HUES48 (cell line): ENCODE measurements around the gene AIF1L.

Source experiments
- H3K27ac ChIP-seq: one replicate; pipeline ENCODE4 v1.7.0; 2013; ENCODE audit warnings: low read depth, low read length, inconsistent platforms
- H3K27me3 ChIP-seq: 2 replicates; pipeline ENCODE4 v1.6.1; 2013; ENCODE audit warnings: mild to moderate bottlenecking, low read length; ENCODE audit not compliant: control insufficient read depth, insufficient read depth
- H3K36me3 ChIP-seq: 2 replicates; pipeline ENCODE4 v1.6.1; 2013; ENCODE audit warnings: low read length; ENCODE audit not compliant: control insufficient read depth, insufficient read depth
- H3K4me1 ChIP-seq: 2 replicates; pipeline ENCODE4 v1.6.1; 2013; ENCODE audit warnings: mild to moderate bottlenecking, low read length; ENCODE audit not compliant: control insufficient read depth, insufficient read depth
- H3K4me3 ChIP-seq: 2 replicates; pipeline ENCODE4 v1.5.1; 2013; ENCODE audit warnings: mild to moderate bottlenecking, low read depth, low read length
- H3K9ac ChIP-seq: 2 replicates; pipeline ENCODE4 v1.6.1; 2013; ENCODE audit warnings: mild to moderate bottlenecking, low read depth, low read length, moderate library complexity
- H3K9me3 ChIP-seq: 2 replicates; pipeline ENCODE4 v1.6.1; 2013; ENCODE audit warnings: low read length; ENCODE audit not compliant: control insufficient read depth, insufficient read depth

AIF1L gene

DNA sequence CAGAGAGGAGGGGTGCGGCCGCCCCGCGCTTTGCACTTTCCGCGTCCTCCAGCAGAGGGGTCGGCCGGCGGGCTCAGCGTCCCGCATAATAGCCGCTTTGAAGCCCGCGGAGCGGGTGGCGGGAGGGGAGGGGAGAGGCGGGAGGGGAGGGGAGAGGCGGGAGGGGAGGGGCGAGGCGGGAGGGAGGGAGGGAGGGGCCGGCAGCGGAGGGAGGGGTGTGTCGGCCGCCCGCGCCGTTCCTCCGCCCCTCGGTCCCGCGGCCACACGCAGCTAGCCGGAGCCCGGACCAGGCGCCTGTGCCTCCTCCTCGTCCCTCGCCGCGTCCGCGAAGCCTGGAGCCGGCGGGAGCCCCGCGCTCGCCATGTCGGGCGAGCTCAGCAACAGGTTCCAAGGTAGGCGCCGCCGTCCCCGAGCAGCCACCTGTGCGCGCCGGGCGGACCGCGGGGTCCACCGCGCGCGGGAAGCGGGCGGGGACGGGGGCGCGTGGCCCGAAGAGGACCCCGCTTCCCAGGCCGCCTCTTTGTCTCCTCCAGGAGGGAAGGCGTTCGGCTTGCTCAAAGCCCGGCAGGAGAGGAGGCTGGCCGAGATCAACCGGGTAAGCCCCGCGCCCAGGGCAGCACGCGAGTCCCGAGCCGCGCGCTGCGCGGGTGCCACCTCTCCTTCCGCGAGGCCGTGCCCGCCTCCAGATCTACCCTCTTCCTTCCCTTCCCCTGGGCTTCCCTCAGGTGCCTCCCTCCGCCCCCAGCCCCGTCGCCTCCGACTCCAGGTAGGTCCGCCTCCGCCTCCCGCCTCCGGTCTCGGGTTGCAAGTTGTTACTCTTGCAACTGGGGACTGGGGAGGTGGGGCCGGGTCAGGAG is at the start of gene AIF1L:
TSS of gene AIF1L (plus strand) at position 263 of the 857 bp plus-strand sequence. CDS start at position 362, 99 bp downstream.
- peaks cover 30% of the 10 kb centered on the region for H3K4me1 ChIP-seq
- peak within 1 kb of the TSS; percentile 93 for H3K9ac ChIP-seq
- H3K27ac ChIP-seq, result peak within 1 kb of the TSS; percentile 84
- H3K27me3 ChIP-seq, result 0 out of 2 replicates have a peak, but pooled peaks cover 6% of the 10 kb centered on the region
- H3K9me3 ChIP-seq, result no peaks in the 10 kb centered on the region
- peak within 1 kb of the TSS; percentile 94 for H3K4me3 ChIP-seq
- peaks cover 20% of the 10 kb centered on the region for H3K36me3 ChIP-seq

DNA sequence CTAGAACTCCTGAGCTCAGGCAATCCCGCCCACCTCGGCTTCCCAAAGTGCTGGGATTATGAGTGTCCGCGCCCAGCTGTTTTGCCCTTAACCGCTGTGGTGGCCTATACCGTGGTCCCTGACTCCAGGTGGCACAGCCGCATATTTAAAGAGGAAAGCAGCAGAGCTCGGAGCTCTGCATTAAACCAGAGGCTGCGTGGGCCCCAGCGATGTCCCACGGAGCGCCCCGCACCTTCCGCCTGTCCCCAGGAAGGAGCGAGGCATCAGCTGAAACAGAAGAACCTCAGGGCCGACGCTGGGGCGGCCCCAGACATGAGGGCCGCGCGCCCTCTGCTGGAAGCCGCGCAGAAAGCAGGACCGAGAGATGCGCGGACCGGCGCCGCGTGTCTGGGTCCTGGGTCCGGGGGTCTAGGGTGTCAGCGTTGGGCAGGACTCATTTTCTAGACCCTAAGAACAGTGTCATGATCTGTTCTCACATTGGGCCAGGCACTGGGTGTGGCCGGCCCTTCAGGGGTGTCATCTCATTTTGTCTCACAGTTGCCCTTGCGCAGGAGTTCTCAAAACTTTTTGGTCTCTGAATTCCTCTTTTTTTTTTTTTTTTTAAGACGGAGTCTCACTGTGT is 49.6 kb upstream of the AIF1L start:
- Histone ChIP-seq H3K4me1 (no peaks in the 10 kb centered on the region), H3K27ac (no peak overlapping the region), H3K4me3 (no peak overlapping the region; the same call in 1 of the 2 replicates)

DNA sequence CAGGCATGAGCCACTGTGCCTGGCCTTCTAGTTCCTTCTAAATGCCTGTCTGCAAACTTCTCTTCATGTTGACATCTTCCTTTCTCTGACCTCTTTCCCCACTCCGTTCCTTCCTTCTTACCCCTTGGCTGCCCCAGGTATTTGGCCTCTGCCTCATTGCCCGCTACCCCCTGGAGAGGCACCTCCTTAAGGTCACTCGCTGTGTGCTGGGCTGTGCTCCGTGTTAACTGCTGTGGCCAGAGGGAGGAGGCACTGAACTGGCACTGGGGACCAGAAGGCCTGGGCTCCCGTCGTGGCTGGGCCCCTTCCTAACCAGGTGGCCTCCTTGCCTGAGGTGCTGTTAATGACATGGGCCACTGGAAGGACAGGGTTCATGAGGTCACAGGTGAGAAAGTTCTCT is 48.0 kb upstream of the AIF1L start:
- no peaks in the 10 kb centered on the region for H3K4me1 ChIP-seq
- no peak overlapping the region for H3K27ac ChIP-seq
- H3K27me3 ChIP-seq, result no peaks in the 10 kb centered on the region
- H3K4me3 ChIP-seq, result no peak overlapping the region
- H3K36me3 ChIP-seq, result peaks cover 13% of the 10 kb centered on the region; the same call in 1 of the 2 replicates
- no peak overlapping the region for H3K9ac ChIP-seq
- no peaks in the 10 kb centered on the region for H3K9me3 ChIP-seq

More for the DNA sequence above, 49.6 kb upstream of the AIF1L start:
- no peaks in the 10 kb centered on the region for H3K27me3 ChIP-seq
- no peak overlapping the region for H3K9ac ChIP-seq
- peaks cover 25% of the 10 kb centered on the region; the same call in 1 of the 2 replicates for H3K36me3 ChIP-seq
- H3K9me3 ChIP-seq, result no peaks in the 10 kb centered on the region

DNA sequence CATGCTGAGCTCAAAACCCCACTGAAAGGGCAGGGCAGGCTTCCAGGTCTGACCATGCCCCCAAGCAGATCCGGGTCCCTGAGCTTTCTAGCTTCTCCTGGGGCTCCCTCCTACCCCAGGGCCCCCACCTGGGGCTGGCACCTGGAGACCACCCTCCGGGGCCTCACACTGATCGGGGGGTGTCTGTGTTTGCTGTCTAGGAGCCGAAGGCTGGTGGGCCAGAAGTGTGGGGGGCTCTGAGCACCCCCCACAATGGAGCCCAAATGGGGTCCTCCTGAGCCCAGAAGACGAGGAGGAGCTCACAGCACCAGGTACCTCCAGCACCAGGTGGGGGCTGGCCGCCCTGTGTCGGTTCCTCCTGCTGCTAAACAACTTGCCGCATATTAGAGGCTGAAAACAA is 47.5 kb upstream of the AIF1L start:
- Histone ChIP-seq H3K36me3 (peaks cover 13% of the 10 kb centered on the region; the same call in 1 of the 2 replicates), H3K27me3 (no peaks in the 10 kb centered on the region), H3K4me1 (no peaks in the 10 kb centered on the region), H3K9me3 (no peaks in the 10 kb centered on the region), H3K4me3 (no peak overlapping the region), H3K27ac (no peak overlapping the region), H3K9ac (no peak overlapping the region)

DNA sequence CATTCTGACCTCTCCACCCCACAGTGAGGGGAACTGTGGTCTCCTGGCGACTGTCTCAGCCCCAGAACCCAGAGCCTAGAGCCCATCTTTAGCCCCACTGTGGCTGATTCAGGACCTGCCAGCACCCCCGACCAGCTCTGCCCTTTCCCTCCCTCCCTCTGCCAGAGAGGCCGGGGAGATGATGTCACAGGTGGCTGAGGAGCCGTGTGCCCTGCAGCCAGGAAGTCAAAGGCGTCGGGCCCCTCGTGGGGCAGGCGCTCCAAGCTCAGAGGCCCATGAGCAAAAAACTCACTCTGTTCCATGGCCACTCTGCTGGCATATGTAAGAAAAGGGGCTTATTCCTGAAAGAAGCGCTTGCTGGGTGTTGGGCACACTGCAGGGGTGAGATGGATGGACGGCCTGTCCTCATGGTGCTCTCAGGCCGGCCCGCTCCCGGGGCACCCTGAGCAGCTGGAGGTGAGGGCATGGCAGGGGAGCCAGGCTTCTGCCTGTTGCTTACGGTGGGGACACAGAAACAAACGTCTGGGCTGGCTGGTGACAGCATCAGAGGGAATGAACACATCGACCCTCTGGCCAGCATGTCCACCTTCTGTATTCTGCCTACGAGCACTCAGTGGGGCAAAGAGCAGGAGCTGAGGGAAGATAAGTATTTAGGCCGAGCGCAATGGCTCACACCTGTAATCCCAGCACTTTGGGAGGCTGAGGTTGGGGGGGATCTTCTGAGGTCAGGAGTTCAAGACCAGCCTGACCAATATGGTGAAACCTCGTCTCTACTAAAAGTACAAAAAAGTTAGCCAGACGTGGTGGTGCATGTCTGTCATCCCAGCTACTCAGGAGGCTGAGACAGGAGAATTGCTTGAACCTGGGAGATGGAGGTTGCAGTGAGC is 46.3 kb upstream of the AIF1L start:
- H3K27me3 ChIP-seq, result no peaks in the 10 kb centered on the region
- peaks cover 13% of the 10 kb centered on the region; the same call in 1 of the 2 replicates for H3K36me3 ChIP-seq

DNA sequence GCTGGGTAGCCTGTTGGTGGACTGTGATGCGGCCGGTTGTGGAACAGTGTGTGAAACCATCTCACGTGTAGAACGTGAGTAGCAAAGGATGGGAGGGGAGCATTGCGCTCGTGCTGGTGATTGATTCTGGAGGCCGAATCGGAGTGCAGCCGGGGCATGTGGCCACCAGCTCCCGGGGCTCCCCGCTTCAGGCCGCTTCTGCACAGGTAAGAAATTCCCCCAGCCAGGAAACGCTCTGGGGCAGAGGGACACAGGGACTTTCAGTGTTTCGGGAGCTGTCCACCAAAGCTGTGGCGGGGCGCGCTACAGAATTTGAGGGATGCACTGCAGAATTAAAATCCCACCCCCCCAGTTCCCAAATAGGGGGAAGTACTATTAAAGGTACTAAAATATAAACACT is 45.5 kb upstream of the AIF1L start:
- Histone ChIP-seq H3K27me3 (no peaks in the 10 kb centered on the region), H3K9me3 (no peaks in the 10 kb centered on the region), H3K9ac (no peak overlapping the region), H3K4me1 (no peaks in the 10 kb centered on the region), H3K36me3 (peaks cover 13% of the 10 kb centered on the region; the same call in 1 of the 2 replicates), H3K27ac (no peak overlapping the region), H3K4me3 (no peak overlapping the region)

More for the DNA sequence above, 46.3 kb upstream of the AIF1L start:
- Histone ChIP-seq H3K27ac (no peak overlapping the region), H3K4me1 (no peaks in the 10 kb centered on the region), H3K9ac (no peak overlapping the region), H3K4me3 (no peak overlapping the region), H3K9me3 (no peaks in the 10 kb centered on the region)

DNA sequence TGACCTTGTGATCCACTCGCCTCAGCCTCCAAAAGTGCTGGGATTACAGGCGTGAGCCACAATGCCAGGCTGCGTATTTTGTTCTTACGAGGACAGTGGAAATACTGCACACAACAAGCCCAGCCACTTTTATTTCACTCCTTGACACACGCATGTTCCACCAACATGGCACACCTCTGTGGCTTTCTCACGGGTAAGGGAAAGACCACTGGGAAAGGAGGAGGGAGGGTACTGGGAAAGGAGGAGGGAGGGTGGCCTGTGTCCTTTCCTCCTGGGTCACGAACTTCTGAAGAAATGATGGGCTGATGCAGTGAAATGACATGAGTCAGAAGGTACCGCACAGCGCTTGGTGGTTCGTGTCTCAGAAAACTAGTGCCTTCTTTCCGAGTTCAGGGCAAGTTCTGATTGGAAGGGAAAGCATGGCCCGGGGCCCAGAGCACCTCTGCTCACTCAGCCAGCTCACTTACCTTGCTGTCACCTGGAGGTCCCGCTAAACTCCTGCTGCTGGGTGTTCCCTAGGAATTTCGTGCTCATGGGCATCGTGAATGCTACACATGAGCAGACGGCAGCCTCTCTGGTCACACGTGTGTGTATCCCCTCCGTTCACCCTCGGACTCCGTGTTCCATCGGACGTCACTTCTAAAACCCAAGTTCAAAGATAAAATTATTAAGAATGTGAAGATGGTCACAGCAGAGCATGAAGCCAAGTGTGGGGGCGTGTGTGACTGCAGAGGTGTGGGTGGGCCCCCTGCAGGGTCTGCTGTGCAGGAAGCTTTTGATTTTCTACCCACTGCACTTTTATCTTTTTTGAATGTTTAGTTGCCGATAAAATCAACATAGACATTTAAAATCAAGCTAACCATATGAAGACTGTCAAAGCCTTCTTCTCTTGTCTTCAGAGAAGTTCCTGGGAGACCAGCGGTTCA is 44.5 kb upstream of the AIF1L start:
- Histone ChIP-seq H3K4me1 (no peaks in the 10 kb centered on the region), H3K9me3 (no peaks in the 10 kb centered on the region), H3K27me3 (no peaks in the 10 kb centered on the region), H3K9ac (no peak overlapping the region), H3K27ac (no peak overlapping the region), H3K4me3 (no peak overlapping the region), H3K36me3 (peaks cover 13% of the 10 kb centered on the region; the same call in 1 of the 2 replicates)

DNA sequence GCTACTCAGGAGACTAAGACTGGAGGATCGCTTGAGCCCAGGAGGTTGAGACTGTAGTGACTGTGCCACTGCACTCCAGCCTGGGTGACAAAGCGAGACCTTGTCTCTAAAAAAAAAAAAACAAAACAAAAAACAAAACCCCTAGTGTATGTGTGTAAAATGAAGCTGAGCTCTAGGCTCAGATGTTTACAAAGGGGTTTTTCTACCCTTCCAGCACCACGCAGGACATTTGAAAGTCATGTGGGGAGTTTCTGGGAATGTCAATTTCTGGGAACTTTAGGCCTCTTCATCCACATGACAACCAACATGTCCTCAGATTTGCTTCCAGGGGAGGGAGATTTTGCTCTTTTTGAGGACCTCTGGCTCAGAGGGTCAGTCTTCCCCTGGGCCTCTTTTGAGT is 42.4 kb upstream of the AIF1L start:
- Histone ChIP-seq H3K4me3 (no peak overlapping the region), H3K36me3 (peaks cover 14% of the 10 kb centered on the region; the same call in 1 of the 2 replicates), H3K27ac (no peak overlapping the region), H3K4me1 (no peaks in the 10 kb centered on the region), H3K27me3 (no peaks in the 10 kb centered on the region), H3K9me3 (no peaks in the 10 kb centered on the region), H3K9ac (no peak overlapping the region)

DNA sequence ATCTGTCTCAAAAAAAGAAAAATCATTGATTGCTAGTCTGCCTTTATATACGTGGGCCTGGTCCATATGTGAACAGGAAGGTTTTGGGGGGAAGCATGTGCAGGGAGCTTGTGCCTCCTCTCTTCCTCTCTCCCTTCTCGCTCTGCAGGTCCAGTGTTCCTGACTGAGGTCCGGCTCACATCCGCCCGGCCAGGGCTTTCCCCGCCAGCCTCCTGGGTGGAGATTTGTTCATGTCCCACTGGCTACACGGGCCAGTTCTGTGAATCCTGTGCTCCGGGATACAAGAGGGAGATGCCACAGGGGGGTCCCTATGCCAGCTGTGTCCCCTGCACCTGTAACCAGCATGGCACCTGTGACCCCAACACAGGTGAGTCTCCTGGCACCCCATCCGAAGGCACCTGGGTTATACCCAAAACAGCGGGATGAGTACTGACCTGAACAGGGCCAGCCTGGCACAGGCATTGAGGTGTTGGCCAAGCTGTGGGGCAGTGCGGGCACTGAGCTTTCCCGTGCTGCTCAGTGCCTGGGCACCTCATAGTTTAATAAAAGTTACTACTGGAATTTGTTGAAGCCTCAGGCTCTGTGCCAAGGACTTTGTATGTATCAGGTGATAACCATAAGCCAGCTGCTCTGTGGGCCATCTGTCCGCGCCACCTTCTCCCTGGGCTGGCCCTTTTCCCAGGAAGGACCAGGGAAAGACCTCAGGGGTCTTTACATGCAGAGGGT is 39.4 kb upstream of the AIF1L start:
- H3K9ac ChIP-seq, result no peak overlapping the region
- H3K9me3 ChIP-seq, result no peaks in the 10 kb centered on the region
- no peak overlapping the region for H3K27ac ChIP-seq
- peaks cover 6% of the 10 kb centered on the region; the same call in 1 of the 2 replicates for H3K36me3 ChIP-seq
- H3K4me1 ChIP-seq, result no peaks in the 10 kb centered on the region
- H3K27me3 ChIP-seq, result no peaks in the 10 kb centered on the region
- H3K4me3 ChIP-seq, result no peak overlapping the region
